ENCODE results near the gene EPHB3.

EPHB3 gene

GRCh38 chr3:184538666-184539431, 22.7 kb upstream of the EPHB3 start:
- DNase-seq (ENCODE audit: low read depth), result no peak
- no peak overlapping the region for H3K4me3 ChIP-seq (ENCODE audit: control insufficient read depth, low read depth, low read length)
- TF ChIP-seq, protein P1, sequence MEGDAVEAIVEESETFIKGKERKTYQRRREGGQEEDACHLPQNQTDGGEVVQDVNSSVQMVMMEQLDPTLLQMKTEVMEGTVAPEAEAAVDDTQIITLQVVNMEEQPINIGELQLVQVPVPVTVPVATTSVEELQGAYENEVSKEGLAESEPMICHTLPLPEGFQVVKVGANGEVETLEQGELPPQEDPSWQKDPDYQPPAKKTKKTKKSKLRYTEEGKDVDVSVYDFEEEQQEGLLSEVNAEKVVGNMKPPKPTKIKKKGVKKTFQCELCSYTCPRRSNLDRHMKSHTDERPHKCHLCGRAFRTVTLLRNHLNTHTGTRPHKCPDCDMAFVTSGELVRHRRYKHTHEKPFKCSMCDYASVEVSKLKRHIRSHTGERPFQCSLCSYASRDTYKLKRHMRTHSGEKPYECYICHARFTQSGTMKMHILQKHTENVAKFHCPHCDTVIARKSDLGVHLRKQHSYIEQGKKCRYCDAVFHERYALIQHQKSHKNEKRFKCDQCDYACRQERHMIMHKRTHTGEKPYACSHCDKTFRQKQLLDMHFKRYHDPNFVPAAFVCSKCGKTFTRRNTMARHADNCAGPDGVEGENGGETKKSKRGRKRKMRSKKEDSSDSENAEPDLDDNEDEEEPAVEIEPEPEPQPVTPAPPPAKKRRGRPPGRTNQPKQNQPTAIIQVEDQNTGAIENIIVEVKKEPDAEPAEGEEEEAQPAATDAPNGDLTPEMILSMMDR (conservative IDR thresholded peaks at IDR 0.05; ENCODE audit: control insufficient read depth, insufficient read depth, low read depth, low read length), result no peak

DNA sequence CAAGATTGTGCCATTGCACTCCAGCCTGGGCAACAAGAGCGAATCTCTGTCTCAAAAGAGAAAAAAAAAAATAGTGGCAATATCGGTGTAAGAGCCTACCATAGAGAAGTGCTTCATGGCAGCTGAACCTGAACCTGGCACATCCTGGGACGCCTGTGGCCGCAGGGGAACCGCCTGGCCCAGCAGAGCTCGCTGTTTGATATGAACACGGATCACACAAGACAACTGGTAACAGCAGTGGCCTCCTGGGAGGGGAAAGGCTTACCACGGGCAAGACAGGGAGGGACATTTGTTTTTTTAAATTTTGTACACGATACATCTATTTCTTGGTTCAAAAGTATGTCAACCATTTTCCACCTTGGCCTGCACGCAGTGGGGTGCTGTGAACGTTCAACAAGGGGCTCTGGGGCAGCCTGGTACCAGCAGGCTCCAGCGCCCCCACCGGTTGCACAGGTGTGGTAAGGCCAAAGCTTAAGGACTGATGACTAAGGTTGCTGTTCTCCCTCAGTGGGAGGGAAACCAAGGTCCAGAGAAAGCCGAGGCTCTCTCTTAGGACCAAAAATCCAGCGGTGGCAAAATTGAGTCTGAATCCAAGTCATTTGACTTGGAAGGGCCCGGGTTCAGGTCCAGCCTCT, 21.7 kb upstream of the EPHB3 start:
- no peak for DNase-seq (ENCODE audit: low read depth)
- H3K4me3 ChIP-seq (ENCODE audit: control insufficient read depth, low read depth, low read length), result no peak overlapping the region
- TF ChIP-seq, protein P1 (conservative IDR thresholded peaks at IDR 0.05; ENCODE audit: control insufficient read depth, insufficient read depth, low read depth, low read length), result no peak

GRCh38 chr3:184540777-184541681, 20.6 kb upstream of the EPHB3 start:
- DNase-seq (ENCODE audit: low read depth), result peak; percentile 38
- TF ChIP-seq, protein P1 (conservative IDR thresholded peaks at IDR 0.05; ENCODE audit: control insufficient read depth, insufficient read depth, low read depth, low read length), result peak; percentile 67

DNA sequence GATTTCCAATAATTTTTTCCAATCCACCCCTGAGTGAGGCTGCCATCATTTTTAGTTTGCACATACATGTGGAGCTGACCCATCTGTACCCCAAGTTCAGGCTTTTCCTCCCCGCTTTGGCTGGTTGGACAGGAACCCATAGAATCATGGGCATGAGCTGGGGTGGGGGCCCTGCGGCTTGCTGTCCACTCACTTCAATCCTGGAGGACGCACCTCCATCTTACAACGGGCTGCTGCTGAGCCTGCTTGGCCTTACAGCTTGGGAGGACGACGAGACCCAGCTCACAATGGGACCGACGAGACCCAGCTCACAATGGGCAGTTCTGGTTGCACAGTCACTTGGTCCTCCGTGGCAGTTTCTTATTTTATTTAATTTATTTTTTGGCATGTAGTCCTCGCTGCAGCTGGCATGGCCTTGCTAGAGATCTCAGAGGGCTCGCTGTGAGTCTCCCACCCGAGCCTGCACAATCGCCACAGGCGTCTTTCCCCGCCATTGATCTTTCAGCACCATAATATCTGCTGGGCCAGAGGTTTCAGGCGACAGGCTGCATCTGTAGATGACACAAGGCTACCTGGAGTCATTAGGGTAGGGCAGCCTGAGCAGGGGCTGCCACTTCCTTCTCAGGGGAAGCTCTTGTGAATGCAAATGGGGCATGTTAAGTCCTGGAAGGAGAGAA, 19.6 kb upstream of the EPHB3 start:
- DNase-seq (ENCODE audit: low read depth), result no peak
- H3K4me3 ChIP-seq (ENCODE audit: control insufficient read depth, low read depth, low read length), result no peak overlapping the region
- TF ChIP-seq, protein P1 (conservative IDR thresholded peaks at IDR 0.05; ENCODE audit: control insufficient read depth, insufficient read depth, low read depth, low read length), result no peak

More at GRCh38 chr3:184540777-184541681, 20.6 kb upstream of the EPHB3 start:
- H3K4me3 ChIP-seq (ENCODE audit: control insufficient read depth, low read depth, low read length), result no peak overlapping the region

DNA sequence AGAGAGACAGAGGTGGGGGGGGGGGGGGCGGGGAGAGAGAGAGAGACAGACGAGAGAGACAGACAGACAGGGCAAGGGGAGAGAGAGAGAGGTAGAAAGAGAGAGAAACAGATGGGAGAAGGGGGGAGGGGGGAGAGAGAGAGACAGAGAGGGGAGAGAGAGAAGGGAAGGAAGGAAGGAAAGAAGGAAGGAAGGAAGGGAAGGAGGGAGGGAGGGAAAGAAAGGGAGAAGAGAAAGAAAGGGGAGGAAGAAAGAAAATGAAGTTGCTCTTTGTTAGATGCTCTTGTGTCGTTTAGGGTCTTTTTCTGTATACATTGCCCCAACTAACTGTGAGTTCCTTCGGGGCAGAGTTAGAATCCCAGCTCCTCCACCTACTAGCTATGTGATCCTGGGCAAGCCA, 19.0 kb upstream of the EPHB3 start:
- no peak overlapping the region for H3K4me3 ChIP-seq (ENCODE audit: control insufficient read depth, low read depth, low read length)
- no peak for DNase-seq (ENCODE audit: low read depth)
- TF ChIP-seq, protein P1 (conservative IDR thresholded peaks at IDR 0.05; ENCODE audit: control insufficient read depth, insufficient read depth, low read depth, low read length), result no peak

DNA sequence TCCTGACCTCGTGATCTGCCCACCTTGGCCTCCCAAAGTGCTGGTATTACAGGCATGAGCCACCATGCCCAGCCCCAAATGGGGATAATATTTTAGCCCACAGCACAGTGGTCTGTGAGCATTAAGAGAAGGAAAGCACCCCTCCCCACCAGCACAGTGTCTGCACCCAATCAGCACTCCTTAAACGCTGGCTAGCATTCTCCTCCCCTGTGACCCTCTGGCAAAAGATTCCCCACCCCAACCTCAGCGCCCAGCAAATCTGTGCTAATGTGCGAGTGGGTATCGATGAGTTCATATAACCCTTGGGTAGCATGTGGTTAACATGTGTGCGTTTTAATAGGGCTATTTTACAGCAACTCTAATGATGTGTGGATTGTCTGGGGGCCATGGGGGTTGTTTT, 18.3 kb upstream of the EPHB3 start:
- no peak for DNase-seq (ENCODE audit: low read depth)

More for the DNA sequence above, 18.3 kb upstream of the EPHB3 start:
- TF ChIP-seq, protein P1 (conservative IDR thresholded peaks at IDR 0.05; ENCODE audit: control insufficient read depth, insufficient read depth, low read depth, low read length), result no peak
- H3K4me3 ChIP-seq (ENCODE audit: control insufficient read depth, low read depth, low read length), result no peak overlapping the region
